Measurements from ENCODE around the gene SGMS1. TPM values are rescaled to one million over a fixed set of nuclear protein-coding genes. Genes with fewer than 3 reads are reported as not detected.

The SGMS1 gene
- total RNA-seq, 2 experiments from 2014 or later, result 7.5 to 9.0 TPM

GRCh38 chr10:50565301-50566083 lies 58.3 kb downstream of the SGMS1 start:
- peaks cover 7% of the 10 kb centered on the region for H3K4me1 Mint-ChIP-seq
- peaks cover 5% of the 10 kb centered on the region for H3K36me3 Mint-ChIP-seq (ENCODE audit: low read depth)
- H3K27ac Mint-ChIP-seq, result no peak overlapping the region
- ChIA-PET POLR2A (no interaction called here), CTCF (no interaction called here)
- no peak for ATAC-seq
- H3K27me3 Mint-ChIP-seq, result no peaks in the 10 kb centered on the region
- no peak overlapping the region for H3K4me3 Mint-ChIP-seq
- intact Hi-C loops (cut with DNase I, micrococcal nuclease), result no loop called here
- H3K9me3 Mint-ChIP-seq (ENCODE audit: low read depth), result no peaks in the 10 kb centered on the region
- DNase-seq, result no peak

DNA sequence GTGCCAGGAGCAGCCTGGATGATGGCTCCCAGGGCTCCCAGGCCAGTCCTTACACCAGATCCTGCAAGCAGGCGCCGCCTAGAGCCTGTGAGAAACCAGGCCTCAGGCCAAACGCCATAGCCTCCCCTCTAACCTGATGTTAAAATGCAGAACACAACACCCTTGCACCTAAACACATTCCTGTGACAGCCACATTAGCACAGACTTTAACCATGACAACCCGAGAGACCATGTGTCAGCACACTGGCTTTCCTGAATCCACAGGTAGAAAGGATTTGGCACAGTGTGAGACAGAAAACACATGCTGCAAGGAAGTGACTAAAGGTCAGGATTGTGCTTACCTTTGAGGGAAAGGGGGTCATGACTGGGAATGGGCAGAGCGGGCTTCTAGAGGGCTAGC lies 59.9 kb downstream of the SGMS1 start:
- peaks cover 8% of the 10 kb centered on the region for H3K4me1 Mint-ChIP-seq
- ChIA-PET CTCF (no interaction called here), POLR2A (no interaction called here)
- ATAC-seq, result no peak
- H3K9me3 Mint-ChIP-seq (ENCODE audit: low read depth), result no peaks in the 10 kb centered on the region
- no peak overlapping the region for H3K4me3 Mint-ChIP-seq
- peaks cover 3% of the 10 kb centered on the region for H3K36me3 Mint-ChIP-seq (ENCODE audit: low read depth)
- DNase-seq, result no peak
- intact Hi-C loops (cut with DNase I, micrococcal nuclease), result no loop called here
- no peaks in the 10 kb centered on the region for H3K27me3 Mint-ChIP-seq
- no peak overlapping the region for H3K27ac Mint-ChIP-seq

GRCh38 chr10:50561816-50562215 lies 61.9 kb downstream of the SGMS1 start:
- intact Hi-C loops (cut with DNase I, micrococcal nuclease), result loop anchor here in 1 of 2 experiments (2.0 kb wide), 1 partner anchor 63 kb away; no protein-coding TSS in a partner anchor
- H3K36me3 Mint-ChIP-seq (ENCODE audit: low read depth), result no peaks in the 10 kb centered on the region
- H3K9me3 Mint-ChIP-seq (ENCODE audit: low read depth), result no peaks in the 10 kb centered on the region
- H3K27me3 Mint-ChIP-seq, result no peaks in the 10 kb centered on the region
- POLR2A ChIA-PET, result no interaction called here
- H3K4me3 Mint-ChIP-seq, result no peak overlapping the region
- no peak for ATAC-seq
- CTCF ChIA-PET, result interaction anchor here (0.9 kb wide), 1 partner anchor 40 kb away, joined by 3 read pairs; no protein-coding TSS in a partner anchor
- no peak overlapping the region for H3K27ac Mint-ChIP-seq
- H3K4me1 Mint-ChIP-seq, result peaks cover 8% of the 10 kb centered on the region
- no peak for DNase-seq

DNA sequence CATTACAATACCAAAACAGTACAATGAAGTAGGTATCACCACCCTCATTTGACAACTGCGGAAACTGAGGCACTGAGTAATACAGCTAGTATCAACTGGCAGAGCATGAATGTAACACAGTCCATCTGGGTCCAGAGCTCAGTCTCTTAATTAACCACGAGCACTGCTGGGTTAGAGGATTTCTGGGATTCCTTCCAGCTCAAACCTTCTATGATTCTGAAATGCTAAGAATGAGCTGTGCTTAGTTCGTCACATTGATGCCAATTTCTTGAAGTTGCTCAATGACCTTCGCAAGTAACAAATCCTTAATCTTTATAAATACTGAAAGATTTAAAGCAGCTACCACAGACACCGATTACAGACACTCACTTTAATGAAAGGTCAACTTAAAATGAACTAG lies 62.5 kb downstream of the SGMS1 start:
- DNase-seq (no peak), ATAC-seq (no peak)
- Mint-ChIP-seq H3K9me3 (ENCODE audit: low read depth) (no peaks in the 10 kb centered on the region), H3K4me3 (no peak overlapping the region), H3K4me1 (peaks cover 10% of the 10 kb centered on the region), H3K27ac (no peak overlapping the region), H3K27me3 (no peaks in the 10 kb centered on the region), H3K36me3 (ENCODE audit: low read depth) (no peaks in the 10 kb centered on the region)
- POLR2A ChIA-PET, result no interaction called here
- intact Hi-C loops (cut with DNase I, micrococcal nuclease), result loop anchor here in 1 of 2 experiments (2.0 kb wide), 1 partner anchor 64 kb away; no protein-coding TSS in a partner anchor
- CTCF ChIA-PET, result interaction anchor here (0.6 to 0.9 kb wide), 2 partner anchors 41 to 266 kb away, joined by 3 read pairs; no protein-coding TSS in a partner anchor

DNA sequence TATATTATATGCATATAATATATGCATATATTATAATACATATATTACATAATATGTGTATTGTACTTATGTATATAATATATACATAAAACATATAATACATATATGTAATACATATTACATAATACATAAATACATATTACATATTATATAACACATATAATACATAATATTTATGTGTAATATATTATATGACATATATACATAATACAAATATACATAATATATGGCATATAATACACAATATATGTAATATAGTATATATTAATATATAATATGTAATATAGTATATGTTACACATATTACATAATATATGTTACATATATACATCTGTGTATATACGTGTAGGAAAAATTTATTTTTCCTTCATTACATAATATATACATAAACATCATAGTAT lies 63.4 kb downstream of the SGMS1 start:
- Mint-ChIP-seq H3K4me3 (no peak overlapping the region), H3K27me3 (no peaks in the 10 kb centered on the region), H3K27ac (no peak overlapping the region), H3K36me3 (ENCODE audit: low read depth) (no peaks in the 10 kb centered on the region), H3K9me3 (ENCODE audit: low read depth) (no peaks in the 10 kb centered on the region), H3K4me1 (peaks cover 10% of the 10 kb centered on the region)
- DNase-seq, result no peak
- ChIA-PET POLR2A (no interaction called here), CTCF (no interaction called here)
- intact Hi-C loops (cut with DNase I, micrococcal nuclease), result loop anchor here in 1 of 2 experiments (2.0 kb wide), 1 partner anchor 64 kb away; no protein-coding TSS in a partner anchor
- ATAC-seq, result no peak

GRCh38 chr10:50558371-50558770 lies 65.4 kb downstream of the SGMS1 start:
- no peak for DNase-seq
- ATAC-seq, result no peak
- Mint-ChIP-seq H3K27ac (no peak overlapping the region), H3K4me1 (peaks cover 10% of the 10 kb centered on the region), H3K9me3 (ENCODE audit: low read depth) (no peaks in the 10 kb centered on the region), H3K27me3 (no peaks in the 10 kb centered on the region), H3K36me3 (ENCODE audit: low read depth) (no peaks in the 10 kb centered on the region), H3K4me3 (no peak overlapping the region)
- CTCF ChIA-PET, result interaction anchor here (1.0 kb wide), 1 partner anchor 96 kb away, joined by 3 read pairs; no protein-coding TSS in a partner anchor
- POLR2A ChIA-PET, result no interaction called here
- intact Hi-C loops (cut with DNase I, micrococcal nuclease), result loop anchor here in 1 of 2 experiments (10.0 kb wide), 1 partner anchor 336 kb away; no protein-coding TSS in a partner anchor

GRCh38 chr10:50557130-50557682 lies 66.5 kb downstream of the SGMS1 start:
- intact Hi-C loops (cut with DNase I, micrococcal nuclease), result loop anchor here in 1 of 2 experiments (10.0 kb wide), 1 partner anchor 338 kb away; no protein-coding TSS in a partner anchor
- CTCF ChIA-PET, result interaction anchor here (0.6 to 1.5 kb wide), 5 partner anchors 19 to 91 kb away, joined by 3 to 6 read pairs (median 3); no protein-coding TSS in a partner anchor

GRCh38 chr10:50556237-50557120 lies 67.3 kb downstream of the SGMS1 start:
- H3K4me3 Mint-ChIP-seq, result no peak overlapping the region
- intact Hi-C loops (cut with DNase I, micrococcal nuclease), result loop anchor here in 1 of 2 experiments (10.0 kb wide), 1 partner anchor 338 kb away; no protein-coding TSS in a partner anchor
- DNase-seq, result no peak
- POLR2A ChIA-PET, result no interaction called here
- H3K27me3 Mint-ChIP-seq, result no peaks in the 10 kb centered on the region
- no peaks in the 10 kb centered on the region for H3K36me3 Mint-ChIP-seq (ENCODE audit: low read depth)
- H3K9me3 Mint-ChIP-seq (ENCODE audit: low read depth), result no peaks in the 10 kb centered on the region
- no peak for ATAC-seq
- peaks cover 12% of the 10 kb centered on the region for H3K4me1 Mint-ChIP-seq
- CTCF ChIA-PET, result interaction anchor here (0.6 to 1.5 kb wide), 3 partner anchors 18 to 85 kb away, joined by 3 to 6 read pairs (median 3); no protein-coding TSS in a partner anchor
- no peak overlapping the region for H3K27ac Mint-ChIP-seq

More at GRCh38 chr10:50557130-50557682, 66.5 kb downstream of the SGMS1 start:
- peaks cover 16% of the 10 kb centered on the region for H3K4me1 Mint-ChIP-seq
- no peak overlapping the region for H3K27ac Mint-ChIP-seq
- DNase-seq (no peak), ATAC-seq (no peak)
- no peak overlapping the region for H3K4me3 Mint-ChIP-seq
- POLR2A ChIA-PET, result interaction anchor here (0.6 kb wide), 1 partner anchor 63 kb away, joined by 5 read pairs; no protein-coding TSS in a partner anchor
- no peaks in the 10 kb centered on the region for H3K9me3 Mint-ChIP-seq (ENCODE audit: low read depth)
- H3K27me3 Mint-ChIP-seq, result no peaks in the 10 kb centered on the region
- no peaks in the 10 kb centered on the region for H3K36me3 Mint-ChIP-seq (ENCODE audit: low read depth)

DNA sequence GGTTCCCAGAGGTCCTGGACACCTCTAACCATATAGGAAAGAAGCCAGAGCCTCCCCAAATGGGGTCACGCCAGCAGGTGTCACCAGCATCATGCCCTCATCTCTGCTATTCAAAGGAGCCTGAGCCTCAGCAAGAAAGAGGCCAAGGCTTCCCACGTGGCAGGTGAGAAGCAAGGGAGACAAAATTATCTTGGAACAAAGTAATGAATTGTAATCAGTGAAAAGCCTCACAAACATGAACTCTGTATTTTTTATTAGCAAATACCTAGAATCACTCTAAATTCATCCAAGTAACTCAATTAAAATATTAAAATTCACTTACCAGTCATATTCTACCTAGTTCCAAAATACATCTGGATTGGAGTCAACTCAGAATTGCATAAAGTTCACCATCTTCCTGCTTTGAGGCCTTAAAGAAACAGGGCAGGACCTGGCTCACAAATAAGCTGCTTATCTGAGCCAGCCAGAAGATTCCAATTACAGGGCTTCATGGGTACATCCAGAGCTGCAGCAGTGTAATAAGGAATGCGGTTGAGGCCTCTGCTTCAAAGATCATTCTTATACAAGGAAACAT lies 68.7 kb downstream of the SGMS1 start:
- no peaks in the 10 kb centered on the region for H3K9me3 Mint-ChIP-seq (ENCODE audit: low read depth)
- H3K27ac Mint-ChIP-seq, result no peak overlapping the region
- H3K36me3 Mint-ChIP-seq (ENCODE audit: low read depth), result no peaks in the 10 kb centered on the region
- intact Hi-C loops (cut with DNase I, micrococcal nuclease), result loop anchor here in 1 of 2 experiments (10.0 kb wide), 1 partner anchor 340 kb away; no protein-coding TSS in a partner anchor
- POLR2A ChIA-PET, result no interaction called here
- DNase-seq, result peak; percentile 37
- CTCF ChIA-PET, result interaction anchor here (0.7 to 1.2 kb wide), 4 partner anchors 34 to 66 kb away, joined by 3 to 5 read pairs (median 3); no protein-coding TSS in a partner anchor
- H3K4me3 Mint-ChIP-seq, result no peak overlapping the region
- H3K4me1 Mint-ChIP-seq, result peaks cover 12% of the 10 kb centered on the region
- H3K27me3 Mint-ChIP-seq, result no peaks in the 10 kb centered on the region
- ATAC-seq, result no peak

DNA sequence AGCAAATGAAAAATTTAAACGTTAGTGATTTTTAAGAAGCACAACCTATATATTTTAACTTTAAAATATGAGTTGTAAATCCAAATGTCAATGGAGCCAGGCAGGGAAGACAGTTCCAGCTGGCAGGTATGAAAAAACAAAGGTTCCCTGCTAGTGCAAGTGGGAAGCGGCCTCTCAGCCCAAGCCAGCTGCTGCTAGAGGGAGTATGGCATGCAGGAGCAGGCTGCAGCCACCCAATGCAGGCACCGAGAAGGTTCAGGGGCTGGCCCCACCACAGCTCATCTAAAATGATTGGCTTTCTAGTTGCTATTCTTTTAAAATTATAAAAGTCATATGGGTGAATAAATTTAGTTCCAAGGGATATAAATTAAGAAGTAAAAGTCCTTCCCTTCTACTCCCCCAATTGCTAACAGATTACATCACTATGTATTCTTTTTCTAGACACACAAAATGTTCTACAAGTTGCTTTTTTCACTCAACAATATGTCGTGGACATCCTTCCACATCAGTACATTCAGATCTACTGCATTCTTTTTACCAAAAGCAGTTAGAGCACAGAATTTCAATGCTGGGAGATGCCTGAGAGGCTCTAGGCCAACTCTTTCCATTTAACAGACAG lies 69.3 kb downstream of the SGMS1 start:
- ATAC-seq, result no peak
- DNase-seq, result no peak
- H3K36me3 Mint-ChIP-seq (ENCODE audit: low read depth), result no peaks in the 10 kb centered on the region
- intact Hi-C loops (cut with DNase I, micrococcal nuclease), result loop anchor here in 1 of 2 experiments (10.0 kb wide), 1 partner anchor 340 kb away; no protein-coding TSS in a partner anchor
- peaks cover 10% of the 10 kb centered on the region for H3K4me1 Mint-ChIP-seq
- H3K27me3 Mint-ChIP-seq, result no peaks in the 10 kb centered on the region
- no peaks in the 10 kb centered on the region for H3K9me3 Mint-ChIP-seq (ENCODE audit: low read depth)
- H3K4me3 Mint-ChIP-seq, result no peak overlapping the region
- H3K27ac Mint-ChIP-seq, result no peak overlapping the region
- ChIA-PET CTCF (no interaction called here), POLR2A (no interaction called here)
